Measurements from ENCODE around the gene SNRNP200. TPM values are rescaled to one million over a fixed set of nuclear protein-coding genes. Genes with fewer than 3 reads are reported as not detected.

SNRNP200 gene
- total RNA-seq, 1 experiment from 2014 or later, result 202 TPM

GRCh38 chr2:96336104-96336775, 30.9 kb upstream of the SNRNP200 start:
- peak overlapping the region; percentile 86 for H3K27ac ChIP-seq (ENCODE audit: low read depth, low read length, poor library complexity, severe bottlenecking)
- TF ChIP-seq EZH2 (IDR thresholded peaks at IDR 0.05; ENCODE audit: borderline replicate concordance, low read depth, low read length, poor library complexity, severe bottlenecking), result no peak
- TF ChIP-seq CTCF (conservative IDR thresholded peaks at IDR 0.05; ENCODE audit: low read depth, low read length), result no peak
- no peaks in the 10 kb centered on the region for H3K27me3 ChIP-seq (replicated peaks; ENCODE audit: insufficient read depth, low read depth, low read length, poor library complexity)
- no peaks in the 10 kb centered on the region for H3K9me3 ChIP-seq (ENCODE audit: low read depth, low read length, poor library complexity, severe bottlenecking)
- DNase-seq (ENCODE audit: low spot score), result no peak
- POLR2A ChIA-PET (ENCODE audit: low non-redundant PET), result interaction anchor here (0.7 kb wide), 1 partner anchor 89 kb away, joined by 4 read pairs; no protein-coding TSS in a partner anchor
- peak overlapping the region; percentile 80 for H3K4me3 ChIP-seq (ENCODE audit: low read depth, low read length, poor library complexity, severe bottlenecking)
- BruUV-seq (replicated peaks), result TSS peak; percentile 66
- intact Hi-C loops (cut with micrococcal nuclease; ENCODE audit: unreplicated experiment), result no loop called here
- peaks cover 4% of the 10 kb centered on the region for H3K36me3 ChIP-seq (ENCODE audit: insufficient read depth, low read length, poor library complexity, severe bottlenecking)
- H3K4me1 ChIP-seq (ENCODE audit: insufficient read depth, low read length, poor library complexity, severe bottlenecking), result no peaks in the 10 kb centered on the region
- CTCF ChIA-PET, result no interaction called here

DNA sequence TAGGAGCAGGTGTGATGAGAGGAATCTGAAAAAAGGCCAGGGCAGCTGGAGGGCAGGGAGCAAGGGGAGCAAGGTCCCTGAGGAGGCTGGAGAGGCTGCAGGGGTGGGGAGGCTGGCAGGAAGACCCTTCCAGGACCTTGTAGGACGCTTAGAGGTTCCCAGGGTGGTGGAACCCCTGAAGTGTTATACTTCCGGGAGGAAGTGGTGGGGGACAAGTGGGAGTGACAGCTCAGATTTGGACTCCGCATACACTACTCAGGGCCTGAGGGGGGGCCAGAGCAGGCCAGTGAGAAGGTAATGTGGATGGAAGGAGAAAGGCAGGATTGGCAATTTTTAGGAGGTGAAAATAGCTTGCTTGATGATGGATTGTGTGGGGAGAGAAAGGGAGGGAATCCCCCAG, 28.4 kb upstream of the SNRNP200 start:
- CTCF ChIA-PET, result no interaction called here
- Histone ChIP-seq H3K36me3 (ENCODE audit: insufficient read depth, low read length, poor library complexity, severe bottlenecking) (no peaks in the 10 kb centered on the region), H3K27ac (ENCODE audit: low read depth, low read length, poor library complexity, severe bottlenecking) (no peak overlapping the region), H3K9me3 (ENCODE audit: low read depth, low read length, poor library complexity, severe bottlenecking) (no peaks in the 10 kb centered on the region), H3K27me3 (replicated peaks; ENCODE audit: insufficient read depth, low read depth, low read length, poor library complexity) (no peaks in the 10 kb centered on the region), H3K4me3 (ENCODE audit: low read depth, low read length, poor library complexity, severe bottlenecking) (no peak overlapping the region), H3K4me1 (ENCODE audit: insufficient read depth, low read length, poor library complexity, severe bottlenecking) (no peaks in the 10 kb centered on the region)
- no peak for DNase-seq (ENCODE audit: low spot score)
- BruUV-seq (replicated peaks), result no TSS peak
- intact Hi-C loops (cut with micrococcal nuclease; ENCODE audit: unreplicated experiment), result no loop called here
- TF ChIP-seq EZH2 (IDR thresholded peaks at IDR 0.05; ENCODE audit: borderline replicate concordance, low read depth, low read length, poor library complexity, severe bottlenecking) (no peak), CTCF (conservative IDR thresholded peaks at IDR 0.05; ENCODE audit: low read depth, low read length) (no peak)
- POLR2A ChIA-PET (ENCODE audit: low non-redundant PET), result no interaction called here

- H3K36me3 ChIP-seq (ENCODE audit: insufficient read depth, low read length, poor library complexity, severe bottlenecking), result peaks cover 19% of the 10 kb centered on the region
- no peak overlapping the region for H3K4me3 ChIP-seq (ENCODE audit: low read depth, low read length, poor library complexity, severe bottlenecking)
- H3K4me1 ChIP-seq (ENCODE audit: insufficient read depth, low read length, poor library complexity, severe bottlenecking), result no peaks in the 10 kb centered on the region
- intact Hi-C loops (cut with micrococcal nuclease; ENCODE audit: unreplicated experiment), result no loop called here
- POLR2A ChIA-PET (ENCODE audit: low non-redundant PET), result no interaction called here
- no peak for DNase-seq (ENCODE audit: low spot score)
- no peaks in the 10 kb centered on the region for H3K9me3 ChIP-seq (ENCODE audit: low read depth, low read length, poor library complexity, severe bottlenecking)
- TF ChIP-seq CTCF (conservative IDR thresholded peaks at IDR 0.05; ENCODE audit: low read depth, low read length), result no peak
- no peak for TF ChIP-seq EZH2 (IDR thresholded peaks at IDR 0.05; ENCODE audit: borderline replicate concordance, low read depth, low read length, poor library complexity, severe bottlenecking)
- CTCF ChIA-PET, result no interaction called here
- no peaks in the 10 kb centered on the region for H3K27me3 ChIP-seq (replicated peaks; ENCODE audit: insufficient read depth, low read depth, low read length, poor library complexity)
- no peak overlapping the region for H3K27ac ChIP-seq (ENCODE audit: low read depth, low read length, poor library complexity, severe bottlenecking)
- BruUV-seq (replicated peaks), result no TSS peak
These were observed 25.1 kb upstream of the SNRNP200 start for GRCh38 chr2:96330407-96330806.
